VCaP (cell line): ENCODE results near the gene HOXC5.

Experiments used
- H3K27ac ChIP-seq: fragments of 450-650 bp; 2 replicates; pipeline ENCODE4 v1.5.1; 2017
- TF ChIP-seq, protein P1 (sequence below): fragments of 450-650 bp; conservative IDR thresholded peaks from 2 replicates; pipeline ENCODE4 v1.5.1; 2017; ENCODE audit warnings: mild to moderate bottlenecking, moderate library complexity

The HOXC5 gene

DNA sequence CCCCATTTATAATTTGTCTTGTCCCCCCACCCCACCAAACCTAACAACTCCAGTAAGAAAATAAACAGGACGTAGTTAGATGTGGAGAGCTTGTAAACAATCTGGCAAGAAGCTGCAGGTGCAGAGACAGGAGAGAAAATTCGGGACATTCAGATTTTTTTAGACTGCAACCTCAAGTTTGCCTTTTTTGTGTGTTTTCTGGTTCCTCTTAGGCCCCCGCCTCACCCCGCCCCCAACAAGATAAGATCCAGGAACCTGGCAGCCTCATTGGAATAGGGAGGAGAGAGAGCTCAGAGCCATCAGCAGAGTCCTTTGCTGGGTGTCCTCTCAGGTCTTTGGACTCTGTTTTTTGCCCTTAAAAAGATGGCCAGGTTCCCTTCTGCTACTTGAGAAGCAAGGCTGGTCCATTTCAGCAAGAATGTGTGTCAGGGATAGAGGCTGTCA, 45.0 kb upstream of the HOXC5 start:
- H3K27ac ChIP-seq = no peak overlapping the region
- TF ChIP-seq, protein P1, sequence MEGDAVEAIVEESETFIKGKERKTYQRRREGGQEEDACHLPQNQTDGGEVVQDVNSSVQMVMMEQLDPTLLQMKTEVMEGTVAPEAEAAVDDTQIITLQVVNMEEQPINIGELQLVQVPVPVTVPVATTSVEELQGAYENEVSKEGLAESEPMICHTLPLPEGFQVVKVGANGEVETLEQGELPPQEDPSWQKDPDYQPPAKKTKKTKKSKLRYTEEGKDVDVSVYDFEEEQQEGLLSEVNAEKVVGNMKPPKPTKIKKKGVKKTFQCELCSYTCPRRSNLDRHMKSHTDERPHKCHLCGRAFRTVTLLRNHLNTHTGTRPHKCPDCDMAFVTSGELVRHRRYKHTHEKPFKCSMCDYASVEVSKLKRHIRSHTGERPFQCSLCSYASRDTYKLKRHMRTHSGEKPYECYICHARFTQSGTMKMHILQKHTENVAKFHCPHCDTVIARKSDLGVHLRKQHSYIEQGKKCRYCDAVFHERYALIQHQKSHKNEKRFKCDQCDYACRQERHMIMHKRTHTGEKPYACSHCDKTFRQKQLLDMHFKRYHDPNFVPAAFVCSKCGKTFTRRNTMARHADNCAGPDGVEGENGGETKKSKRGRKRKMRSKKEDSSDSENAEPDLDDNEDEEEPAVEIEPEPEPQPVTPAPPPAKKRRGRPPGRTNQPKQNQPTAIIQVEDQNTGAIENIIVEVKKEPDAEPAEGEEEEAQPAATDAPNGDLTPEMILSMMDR = no peak

DNA sequence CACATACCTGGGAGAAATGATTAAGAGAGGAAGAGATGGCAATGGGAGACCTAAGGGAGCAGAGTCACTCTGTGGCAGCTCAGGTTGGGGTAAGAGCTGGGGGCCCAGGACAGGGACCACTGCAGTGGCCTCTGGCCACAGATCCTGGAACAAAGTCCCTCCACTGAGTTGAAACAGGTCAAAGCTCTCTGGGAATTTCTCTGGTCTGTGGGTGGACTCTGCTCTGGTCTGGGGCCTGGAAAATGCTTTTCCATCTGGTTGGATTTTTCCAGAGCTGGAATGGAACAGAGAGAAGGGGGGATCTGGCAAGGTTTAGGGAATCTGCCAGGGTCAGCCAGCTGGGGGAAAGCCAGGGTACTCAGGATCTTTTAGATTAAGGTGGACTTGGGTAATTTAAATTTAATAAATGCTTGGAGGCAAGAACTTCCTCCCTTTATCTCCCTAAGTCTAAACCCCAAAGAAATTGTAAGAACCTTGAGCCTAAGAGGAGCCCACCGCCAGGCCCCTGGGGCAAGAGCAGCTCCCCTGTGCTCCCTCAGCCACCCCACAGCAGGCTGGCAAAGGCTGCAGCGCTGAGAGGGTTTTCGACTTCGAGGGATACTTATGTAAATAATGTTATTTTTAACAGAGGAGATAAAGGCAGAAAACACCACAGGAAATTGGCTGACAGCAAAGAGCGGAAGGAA, 44.2 kb upstream of the HOXC5 start:
- TF ChIP-seq, protein P1 = no peak
- peak overlapping the region; percentile 16; the same call in 1 of the 2 replicates for H3K27ac ChIP-seq

DNA sequence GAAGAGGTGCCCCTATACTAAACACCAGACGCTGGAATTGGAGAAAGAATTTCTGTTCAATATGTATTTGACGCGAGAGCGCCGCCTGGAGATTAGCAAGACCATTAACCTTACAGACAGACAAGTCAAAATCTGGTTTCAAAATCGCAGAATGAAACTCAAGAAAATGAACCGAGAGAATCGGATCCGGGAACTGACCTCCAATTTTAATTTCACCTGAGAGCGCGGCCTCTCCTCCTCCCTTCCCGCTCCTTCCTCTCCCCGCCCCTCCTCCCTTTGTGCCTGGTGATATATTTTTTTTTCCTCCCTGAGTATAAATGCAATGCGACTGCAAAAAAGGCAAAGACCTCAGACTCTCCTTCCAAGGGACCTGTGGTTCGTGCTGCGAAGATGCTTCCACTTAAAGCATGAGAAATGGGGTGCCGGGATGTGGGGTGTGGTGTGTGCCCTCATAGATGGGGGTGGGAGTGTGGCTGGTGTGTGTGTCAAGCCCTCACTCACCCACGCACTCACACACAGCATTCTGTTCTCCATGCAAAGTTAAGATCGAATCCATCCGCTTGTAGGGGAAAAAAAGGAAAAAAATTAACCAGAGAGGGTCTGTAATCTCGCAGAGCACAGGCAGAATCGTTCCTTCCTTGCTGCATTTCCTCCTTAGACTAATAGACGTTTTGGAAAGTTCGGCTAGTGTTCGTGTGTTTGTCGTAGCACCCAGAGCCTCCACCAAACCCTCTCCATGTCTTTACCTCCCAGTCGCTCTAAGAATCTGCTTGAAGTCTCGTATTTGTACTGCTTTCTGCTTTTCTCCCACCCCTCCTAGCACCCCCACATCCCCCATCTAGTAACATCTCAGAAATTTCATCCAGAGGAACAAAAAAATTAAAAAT, 43.4 kb upstream of the HOXC5 start:
- peak overlapping the region; percentile 16; the same call in 1 of the 2 replicates for H3K27ac ChIP-seq
- TF ChIP-seq, protein P1 = peak; percentile 89

DNA sequence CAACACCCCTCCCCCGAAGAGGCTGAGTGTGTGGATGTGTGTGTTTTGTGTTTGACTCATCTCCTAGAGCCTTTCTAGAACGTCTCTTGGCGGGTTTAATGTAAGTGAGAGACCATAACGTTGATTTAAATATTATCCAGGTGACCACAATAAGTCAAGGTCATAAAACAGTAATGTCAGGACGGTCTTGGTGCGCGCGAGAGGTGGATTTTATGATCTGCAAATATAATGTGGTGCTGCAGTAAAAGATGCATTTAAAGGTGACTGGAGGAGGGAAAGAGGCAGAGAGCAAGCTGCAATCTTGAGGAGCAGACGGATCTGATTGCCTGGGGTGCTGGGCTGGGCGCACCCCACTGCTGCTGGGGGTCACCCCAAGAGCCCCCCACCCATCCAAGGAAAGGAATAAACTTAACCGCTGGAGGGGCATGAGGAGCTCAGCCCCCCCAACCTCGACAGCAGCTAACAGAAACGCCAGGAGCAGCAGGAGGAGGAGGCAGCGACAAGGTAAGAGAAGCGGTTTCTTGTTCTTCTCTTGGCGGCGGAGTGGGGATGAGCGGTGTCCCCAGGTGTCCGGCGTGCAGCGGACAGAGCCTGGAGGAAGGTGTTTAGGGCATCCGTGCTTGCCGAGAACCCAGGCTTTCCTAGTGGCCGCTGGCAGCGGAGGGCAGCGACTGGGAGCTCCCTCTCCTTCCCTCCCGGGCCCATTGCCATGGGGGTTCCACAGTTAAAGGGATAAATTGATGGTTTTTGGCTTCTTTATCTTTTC, 42.4 kb upstream of the HOXC5 start:
- TF ChIP-seq, protein P1 = no peak
- peak overlapping the region; percentile 38 for H3K27ac ChIP-seq

DNA sequence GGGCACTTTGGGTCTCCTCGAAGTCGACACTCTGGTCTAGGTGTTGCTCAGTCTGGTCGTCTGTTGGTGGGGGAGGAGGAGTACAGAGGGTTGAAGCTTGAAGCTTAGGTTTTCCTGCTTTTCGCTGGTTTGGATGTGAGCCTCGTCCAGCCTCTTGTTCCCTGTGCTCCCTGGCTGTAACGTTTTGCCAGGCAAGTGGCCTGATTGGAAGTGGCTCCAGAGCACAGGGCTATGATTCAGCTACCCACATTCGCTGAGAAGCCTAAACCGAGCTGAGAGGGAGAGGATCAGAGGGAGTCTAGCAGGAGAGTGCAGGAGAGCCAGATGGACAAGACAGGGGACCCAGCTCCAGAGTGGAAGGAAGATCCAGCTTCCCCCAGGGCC, 41.8 kb upstream of the HOXC5 start:
- TF ChIP-seq, protein P1 = no peak

DNA sequence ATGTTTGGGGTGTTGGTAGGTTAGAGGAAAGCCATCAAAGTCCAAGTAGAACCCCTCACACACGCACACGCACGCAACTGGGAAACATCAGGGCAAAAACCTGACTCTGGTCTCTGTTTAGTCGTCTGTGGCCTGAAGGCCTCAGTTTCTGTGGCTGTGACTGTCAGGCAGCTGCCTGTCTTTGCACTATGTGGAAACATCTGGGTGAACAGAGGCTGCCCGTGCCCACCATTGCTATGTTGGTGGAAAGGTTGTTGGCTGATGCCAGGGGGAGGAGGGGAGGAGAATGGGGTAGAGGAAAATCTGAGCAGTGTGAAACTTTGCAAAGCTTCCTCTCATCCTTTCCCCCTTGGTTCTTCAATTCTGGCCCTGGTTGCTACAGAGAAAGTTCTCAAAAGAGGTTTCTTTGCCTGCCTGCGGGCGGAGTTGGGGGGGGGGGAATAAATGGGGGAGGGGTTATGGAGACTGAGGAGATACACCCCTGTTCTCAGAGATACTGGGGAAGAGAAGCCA, 40.4 kb upstream of the HOXC5 start:
- TF ChIP-seq, protein P1 = no peak
- H3K27ac ChIP-seq = no peak overlapping the region

More for the DNA sequence above, 41.8 kb upstream of the HOXC5 start:
- H3K27ac ChIP-seq = peak overlapping the region; percentile 38
